Lower lobe of right lung (tissue), 2 donors: ENCODE results near the gene MPZL3. TPM values are rescaled to one million over a fixed set of nuclear protein-coding genes. Genes with fewer than 3 reads are reported as not detected.

Experiments used
- ATAC-seq, 2 donors: fragments of 200-7000 bp; cut with Tn5 transposase; one replicate each; pipeline ENCODE4 v1.9.1; 2020 to 2022; ENCODE audit warnings: mild to moderate bottlenecking in 2 of 2, moderate library complexity in 2 of 2
- DNase-seq: peaks from one replicate; pipeline ENCODE4 v3.0.0-alpha.2; 2020
- H3K27ac ChIP-seq: fragments of 200-600 bp; one replicate; pipeline ENCODE4 v1.8.0; 2022
- H3K27me3 ChIP-seq: fragments of 200-600 bp; one replicate; pipeline ENCODE4 v1.8.0; 2022; ENCODE audit warnings: low read depth
- H3K36me3 ChIP-seq: fragments of 200-600 bp; one replicate; pipeline ENCODE4 v1.8.0; 2022; ENCODE audit warnings: mild to moderate bottlenecking
- H3K4me1 ChIP-seq: fragments of 200-600 bp; one replicate; pipeline ENCODE4 v1.8.0; 2022
- H3K4me3 ChIP-seq: fragments of 200-600 bp; one replicate; pipeline ENCODE4 v1.8.0; 2022; ENCODE audit warnings: mild to moderate bottlenecking
- H3K9me3 ChIP-seq: fragments of 200-600 bp; one replicate; pipeline ENCODE4 v1.8.0; 2022
- intact Hi-C: fragments of 100-400 bp; cut with DNase I; formaldehyde crosslinking; loops from one replicate; pipeline ENCODE4 v1.11.0; 2022
- total RNA-seq: library from RNA; stranded (reverse); fragmentation: NEBNext Ultra II Directional; extraction: Animal tissue kit (Norgen Biotek cat#: 25700); gene quantifications from one replicate; pipeline ENCODE4 v1.2.1, GENCODE V29; 2021
- TF ChIP-seq, protein P1 (sequence below): fragments of 200-600 bp; IDR thresholded peaks from one replicate; pipeline ENCODE4 v1.8.0; 2022; ENCODE audit warnings: antibody characterized with exemption, mild to moderate bottlenecking
- donor health status: DM: no; HTN: yes; CAD: no; lungs with severe emphysema.

The MPZL3 gene
- total RNA-seq, 1 donor from 2014 or later: 12.8 TPM

GRCh38 chr11:118265954-118266353, 13.8 kb upstream of the MPZL3 start:
- no peaks in the 10 kb centered on the region for H3K9me3 ChIP-seq
- intact Hi-C loops: no loop called here
- DNase-seq (peak; percentile 89), ATAC-seq (peak; percentile 70 to 80)
- H3K27ac ChIP-seq: peak overlapping the region; percentile 72
- H3K4me3 ChIP-seq: peak overlapping the region; percentile 54
- TF ChIP-seq, protein P1, sequence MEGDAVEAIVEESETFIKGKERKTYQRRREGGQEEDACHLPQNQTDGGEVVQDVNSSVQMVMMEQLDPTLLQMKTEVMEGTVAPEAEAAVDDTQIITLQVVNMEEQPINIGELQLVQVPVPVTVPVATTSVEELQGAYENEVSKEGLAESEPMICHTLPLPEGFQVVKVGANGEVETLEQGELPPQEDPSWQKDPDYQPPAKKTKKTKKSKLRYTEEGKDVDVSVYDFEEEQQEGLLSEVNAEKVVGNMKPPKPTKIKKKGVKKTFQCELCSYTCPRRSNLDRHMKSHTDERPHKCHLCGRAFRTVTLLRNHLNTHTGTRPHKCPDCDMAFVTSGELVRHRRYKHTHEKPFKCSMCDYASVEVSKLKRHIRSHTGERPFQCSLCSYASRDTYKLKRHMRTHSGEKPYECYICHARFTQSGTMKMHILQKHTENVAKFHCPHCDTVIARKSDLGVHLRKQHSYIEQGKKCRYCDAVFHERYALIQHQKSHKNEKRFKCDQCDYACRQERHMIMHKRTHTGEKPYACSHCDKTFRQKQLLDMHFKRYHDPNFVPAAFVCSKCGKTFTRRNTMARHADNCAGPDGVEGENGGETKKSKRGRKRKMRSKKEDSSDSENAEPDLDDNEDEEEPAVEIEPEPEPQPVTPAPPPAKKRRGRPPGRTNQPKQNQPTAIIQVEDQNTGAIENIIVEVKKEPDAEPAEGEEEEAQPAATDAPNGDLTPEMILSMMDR: no peak
- peaks cover 35% of the 10 kb centered on the region for H3K4me1 ChIP-seq
- no peaks in the 10 kb centered on the region for H3K27me3 ChIP-seq
- no peaks in the 10 kb centered on the region for H3K36me3 ChIP-seq

GRCh38 chr11:118264569-118265465, 12.7 kb upstream of the MPZL3 start:
- TF ChIP-seq, protein P1: no peak

DNA sequence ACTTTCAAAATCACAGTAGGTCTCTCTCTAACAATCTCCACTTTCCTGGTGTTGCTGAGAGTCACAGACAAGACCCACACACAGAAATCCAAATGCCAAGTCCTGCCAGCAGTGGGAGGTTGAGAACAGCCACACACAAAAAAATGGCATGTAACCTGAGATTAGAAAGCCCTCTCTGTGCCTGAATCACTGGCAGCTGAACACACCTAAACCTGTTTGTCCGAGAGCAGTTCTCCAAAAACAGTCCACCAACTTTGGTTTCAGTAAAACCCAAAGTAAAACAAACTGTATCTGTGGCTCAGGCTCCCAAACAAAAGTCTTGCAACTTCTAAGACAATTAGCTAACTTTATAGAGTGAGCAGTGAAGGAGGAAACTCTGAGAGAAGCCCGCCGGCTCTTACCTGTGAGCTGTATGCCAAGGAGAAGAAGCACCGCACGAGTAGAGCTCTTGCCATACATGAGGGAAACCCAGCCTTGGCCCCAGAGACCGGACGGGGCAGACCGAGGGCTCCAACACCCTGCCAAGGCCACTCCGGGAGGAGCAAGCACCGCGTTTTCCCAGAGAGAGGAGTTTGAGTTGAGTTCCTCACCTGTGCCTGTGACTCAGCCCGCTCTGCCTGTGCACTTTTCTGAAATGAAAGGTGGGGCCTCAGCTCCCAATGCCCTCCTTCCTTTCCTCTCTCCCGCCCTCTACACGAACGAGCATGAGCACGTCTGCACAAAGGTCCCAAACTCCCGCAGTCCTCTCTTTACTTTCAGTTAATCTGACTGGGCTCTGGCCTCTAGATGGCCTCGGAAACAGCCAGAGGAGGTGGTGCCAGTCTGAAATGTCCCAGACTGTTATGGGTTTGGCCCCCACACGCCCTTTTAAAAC, 11.8 kb upstream of the MPZL3 start, which contains the start of gene MPZL2:
TSS of gene MPZL2 (minus strand) at position 603 of the 874 bp plus-strand sequence. CDS start at position 459, 144 bp downstream.
- peak within 1 kb of the TSS; percentile 54 for H3K4me3 ChIP-seq
- TF ChIP-seq, protein P1: no peak
- peaks cover 35% of the 10 kb centered on the region for H3K4me1 ChIP-seq
- intact Hi-C loops: no loop called here
- H3K27me3 ChIP-seq: no peaks in the 10 kb centered on the region
- H3K36me3 ChIP-seq: peaks cover 16% of the 10 kb centered on the region
- ATAC-seq (peak; percentile 94 to 95), DNase-seq (peak; percentile 76)
- peak within 1 kb of the TSS; percentile 72 for H3K27ac ChIP-seq
- no peaks in the 10 kb centered on the region for H3K9me3 ChIP-seq

More at GRCh38 chr11:118264569-118265465, 12.7 kb upstream of the MPZL3 start:
- ATAC-seq: no peak
- H3K9me3 ChIP-seq: no peaks in the 10 kb centered on the region
- peak overlapping the region; percentile 72 for H3K27ac ChIP-seq
- peaks cover 35% of the 10 kb centered on the region for H3K4me1 ChIP-seq
- no peak for DNase-seq
- H3K27me3 ChIP-seq: no peaks in the 10 kb centered on the region
- peak overlapping the region; percentile 54 for H3K4me3 ChIP-seq
- intact Hi-C loops: no loop called here
- H3K36me3 ChIP-seq: peaks cover 8% of the 10 kb centered on the region

DNA sequence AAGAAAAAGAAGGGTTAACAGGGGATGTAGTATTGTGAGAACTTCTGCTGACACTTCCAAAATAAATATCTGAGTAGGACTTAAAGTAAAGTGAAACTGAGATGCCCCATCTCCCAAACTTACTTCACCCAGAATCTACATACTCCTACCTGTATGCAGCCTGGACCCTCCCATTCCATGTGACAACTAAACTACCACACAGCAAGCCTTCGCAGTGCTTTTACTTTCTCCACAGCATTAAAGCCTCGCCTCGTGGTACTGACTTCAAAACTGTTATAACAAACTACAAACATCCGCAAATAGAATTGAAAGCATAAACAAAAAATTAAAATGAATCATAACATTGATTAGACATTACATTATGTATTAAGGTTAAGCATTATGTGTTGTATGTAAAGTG, 10.9 kb upstream of the MPZL3 start:
- H3K27ac ChIP-seq: peak overlapping the region; percentile 72
- no peak for DNase-seq
- intact Hi-C loops: no loop called here
- peak overlapping the region; percentile 54 for H3K4me3 ChIP-seq
- peaks cover 19% of the 10 kb centered on the region for H3K36me3 ChIP-seq
- H3K4me1 ChIP-seq: peaks cover 35% of the 10 kb centered on the region
- H3K27me3 ChIP-seq: no peaks in the 10 kb centered on the region
- TF ChIP-seq, protein P1: no peak
- H3K9me3 ChIP-seq: no peaks in the 10 kb centered on the region
- peak in 1 of 2 donors; percentile 38 for ATAC-seq

- no peak overlapping the region for H3K4me3 ChIP-seq
- no peaks in the 10 kb centered on the region for H3K27me3 ChIP-seq
- TF ChIP-seq, protein P1: no peak
- ATAC-seq: no peak
- no peak for DNase-seq
- H3K27ac ChIP-seq: no peak overlapping the region
- H3K4me1 ChIP-seq: peaks cover 29% of the 10 kb centered on the region
- intact Hi-C loops: no loop called here
- H3K9me3 ChIP-seq: no peaks in the 10 kb centered on the region
- H3K36me3 ChIP-seq: peaks cover 38% of the 10 kb centered on the region
These were observed 8.2 kb upstream of the MPZL3 start for GRCh38 chr11:118260353-118260752.
